HG03442 (cell line): ENCODE results near the gene DPM3.

Experiments
- ATAC-seq: cut with Tn5 transposase; IDR thresholded peaks from one replicate; pipeline ENCODE4 v1.9.1; 2021; ENCODE audit warnings: mild to moderate bottlenecking, moderate library complexity; ENCODE audit not compliant: unreplicated experiment

DPM3 gene

DNA sequence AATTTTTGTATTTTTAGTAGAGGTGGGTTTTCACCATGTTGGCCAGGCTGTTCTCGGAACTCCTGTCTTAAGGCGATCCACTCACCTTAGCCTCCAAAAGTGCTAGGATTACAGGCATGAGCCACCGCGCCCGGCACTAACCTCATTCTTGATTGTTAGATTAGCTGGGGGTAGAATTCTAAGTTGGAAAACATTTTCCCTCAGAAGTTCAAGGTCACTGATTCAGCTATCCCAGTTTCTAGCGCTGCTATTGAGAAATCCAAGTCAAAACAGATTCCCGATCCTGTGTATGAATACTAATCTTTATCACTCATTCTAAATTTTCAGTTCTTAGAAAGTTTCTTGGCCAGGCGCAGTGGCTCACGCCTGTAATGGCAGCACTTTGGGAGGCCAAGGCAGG lies 37.0 kb downstream of the DPM3 start:
- no peak for ATAC-seq

DNA sequence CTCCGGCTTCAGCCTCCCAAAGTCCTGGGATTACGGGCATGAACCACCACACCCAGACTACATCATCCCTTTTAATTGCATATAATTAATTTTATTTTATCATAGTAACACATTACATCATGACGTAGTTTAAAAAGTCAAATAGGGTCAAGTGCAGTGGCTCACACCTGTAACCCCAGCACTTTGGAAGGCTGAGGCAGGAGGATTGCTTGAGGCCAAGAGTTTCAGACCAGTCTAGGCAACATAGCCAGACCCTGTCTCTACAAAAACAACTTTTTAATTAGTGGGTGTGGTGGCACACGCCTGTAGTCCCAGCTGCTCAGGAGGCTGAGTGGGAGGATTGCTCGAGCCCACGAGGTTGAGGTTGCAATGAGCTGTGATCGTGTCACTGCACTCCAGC lies 41.0 kb downstream of the DPM3 start:
- ATAC-seq: no peak

DNA sequence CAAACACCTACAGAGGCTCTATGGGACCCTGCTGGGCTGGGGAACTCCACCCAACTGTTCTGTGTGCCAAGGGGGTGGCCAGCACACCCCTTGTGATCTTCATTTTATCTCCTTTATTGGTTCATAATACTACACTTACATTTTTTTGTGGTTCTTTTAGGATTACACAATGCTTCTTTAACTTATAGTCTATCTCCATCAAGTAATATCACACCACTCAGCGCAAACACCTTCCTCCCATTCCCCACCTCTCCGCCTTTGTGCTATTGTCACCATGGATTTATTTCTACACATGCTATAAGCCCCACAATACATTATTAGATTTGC lies 45.7 kb downstream of the DPM3 start:
- ATAC-seq: no peak

DNA sequence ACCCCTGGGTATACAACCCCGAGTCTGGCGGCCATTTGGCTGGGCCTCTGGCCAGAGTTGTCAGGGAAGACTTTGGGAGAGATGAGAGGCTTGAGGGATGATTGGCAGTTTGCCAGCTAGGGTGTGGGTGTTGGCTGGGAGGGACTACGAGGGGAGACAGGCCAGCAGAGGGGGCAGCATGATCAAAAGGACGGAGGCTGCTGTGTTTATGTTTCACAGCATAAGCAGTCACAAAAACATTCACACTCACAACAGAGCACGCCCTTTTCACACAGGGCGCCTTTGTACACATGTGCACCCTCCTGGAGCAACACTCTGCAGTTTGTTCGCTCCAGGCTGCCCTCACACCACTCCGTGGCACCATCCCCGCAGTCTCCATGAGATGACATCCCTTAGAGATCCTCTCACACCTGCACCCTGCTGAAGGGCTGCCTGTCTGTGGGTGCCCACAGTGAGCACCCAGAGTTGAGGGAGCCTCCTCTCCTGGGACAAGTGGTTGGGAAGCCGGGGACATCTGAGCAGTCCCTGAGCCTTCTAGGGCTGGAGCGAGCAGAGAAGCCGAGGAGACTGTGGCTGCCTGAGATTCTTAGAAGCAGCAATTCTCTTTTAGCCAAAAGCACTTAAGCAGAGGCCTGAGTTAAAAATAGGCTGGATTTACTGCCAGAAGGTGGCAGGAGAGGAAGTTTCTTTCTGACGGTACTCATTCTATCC lies 46.3 kb downstream of the DPM3 start:
- no peak for ATAC-seq

DNA sequence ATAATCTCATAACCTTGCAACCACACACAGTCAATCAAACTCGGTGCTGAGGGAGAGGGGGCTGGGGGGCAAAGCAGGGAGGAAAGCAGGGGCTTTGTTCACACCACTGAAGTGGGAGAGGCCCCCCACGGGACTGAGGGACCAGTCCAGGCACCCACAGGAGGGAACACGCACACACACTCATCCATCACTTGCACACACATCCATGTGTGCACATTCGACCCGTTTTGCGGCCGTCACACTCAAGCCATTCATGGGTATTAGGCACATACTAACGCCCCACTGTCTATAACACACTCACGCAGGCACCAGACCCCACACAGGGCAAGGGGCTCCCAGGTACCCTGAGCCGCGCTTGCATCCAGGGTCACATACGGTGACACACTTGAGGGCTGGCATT lies 47.7 kb downstream of the DPM3 start:
- ATAC-seq: no peak

DNA sequence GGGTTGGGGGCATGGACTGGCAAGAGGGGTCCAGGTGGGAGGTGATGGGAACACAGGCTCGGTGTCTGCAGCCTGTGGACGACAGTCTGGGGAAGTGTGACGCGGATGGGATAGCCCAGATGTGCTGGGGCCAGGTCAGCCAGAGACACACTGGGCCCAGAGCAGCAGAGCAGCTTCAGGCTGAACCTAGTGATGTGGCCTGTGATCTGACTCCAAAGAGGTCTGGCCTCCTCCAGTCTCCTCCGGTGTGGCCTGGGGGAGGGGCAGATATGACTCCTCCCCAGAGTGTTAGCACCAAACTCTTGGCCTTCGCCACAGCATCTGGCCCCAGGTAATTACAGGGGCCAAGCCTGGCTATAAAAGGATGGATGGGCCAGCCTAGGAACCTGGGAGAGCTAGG lies 48.2 kb downstream of the DPM3 start:
- ATAC-seq: no peak

DNA sequence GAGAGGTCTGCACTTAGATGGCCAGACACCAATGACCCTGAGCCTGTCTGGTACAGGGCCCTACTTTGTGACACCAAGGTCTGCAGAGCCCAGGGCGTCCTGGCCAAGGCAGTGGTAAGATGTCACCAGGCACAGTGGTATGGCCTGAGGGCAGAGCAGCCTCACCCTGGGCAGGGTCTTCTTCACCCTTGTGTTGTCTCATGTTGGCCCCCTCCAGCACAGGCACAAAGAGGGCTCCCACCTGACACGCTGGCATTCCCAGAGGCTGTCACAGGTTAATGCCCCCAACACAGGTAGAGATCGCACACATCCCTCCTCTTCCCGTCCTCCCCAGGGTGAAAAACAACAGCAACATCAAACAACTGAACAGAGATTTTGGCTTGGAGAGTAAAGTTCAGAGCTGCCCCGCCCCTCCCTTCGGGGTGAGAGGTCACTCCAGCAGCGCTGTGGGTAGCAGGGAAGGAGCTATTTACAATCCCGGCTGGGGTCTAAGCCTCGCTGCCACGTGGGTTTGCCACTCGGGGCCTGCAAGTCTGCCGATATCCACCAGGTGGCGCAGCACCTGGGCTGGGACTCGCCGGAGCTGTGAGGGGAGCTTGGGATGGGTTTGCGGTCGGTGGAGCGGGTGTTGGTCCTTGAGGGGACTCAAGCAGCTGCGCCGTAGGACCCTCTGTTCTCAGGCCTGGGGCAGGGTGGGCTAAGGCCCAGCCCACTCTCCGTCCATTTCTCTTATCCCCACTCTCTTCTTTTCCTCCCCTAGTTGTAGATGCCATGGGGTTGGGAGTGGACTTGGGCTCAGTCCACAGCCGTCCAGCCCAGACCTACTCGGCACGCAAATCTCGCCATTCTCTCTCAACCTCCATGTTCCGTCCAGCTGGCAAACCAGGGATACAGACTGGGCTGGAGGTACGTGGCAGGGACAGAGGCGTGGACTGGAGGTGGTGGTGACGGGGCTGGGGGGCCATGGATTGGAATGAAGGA lies 49.0 kb downstream of the DPM3 start:
- no peak for ATAC-seq
